H4 (cell line): ENCODE data around the gene FUCA2. TPM values are rescaled to one million over a fixed set of nuclear protein-coding genes. Genes with fewer than 3 reads are reported as not detected.
A peak's percentile ranks its signal among the peaks of the same experiment; 100 is the strongest.
"Not testable (repeated sequence)": the region's sequence is repeated elsewhere in the genome, so short reads cannot be mapped to it uniquely, and the experiment has no call there.

Experiments
- DNase-seq: peaks from one replicate; pipeline ENCODE4 v3.0.0-alpha.2; 2015; ENCODE audit warnings: low spot score
- total RNA-seq: library from RNA; depleted of rRNA; stranded (reverse); fragments of >200 nt; shearing (Covaris generic); gene quantifications from 2 replicates; pipeline ENCODE4 v1.2.3, GENCODE V29; 2014

FUCA2 gene
- total RNA-seq, 1 experiment from 2014 or later: 72.8 TPM

DNA sequence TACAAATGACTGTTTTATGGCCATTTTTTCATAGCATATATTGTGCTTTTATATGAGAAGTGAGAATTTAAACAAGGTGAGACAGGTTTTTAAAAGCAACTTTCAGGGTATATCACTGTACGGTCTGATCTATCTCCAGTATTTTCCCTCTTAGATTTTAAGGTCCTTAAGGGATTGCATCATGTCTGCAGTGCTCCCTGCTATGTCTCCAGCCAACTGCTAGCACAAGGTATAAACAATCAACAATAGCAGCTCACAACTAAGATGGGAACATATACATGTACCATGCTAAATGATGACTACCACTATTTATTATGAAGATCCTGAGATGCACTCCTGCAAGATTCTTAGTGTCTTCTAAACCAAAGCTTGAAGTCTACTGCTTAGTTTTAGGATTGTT lies 7.2 kb downstream of the FUCA2 start:
- no peak for DNase-seq

DNA sequence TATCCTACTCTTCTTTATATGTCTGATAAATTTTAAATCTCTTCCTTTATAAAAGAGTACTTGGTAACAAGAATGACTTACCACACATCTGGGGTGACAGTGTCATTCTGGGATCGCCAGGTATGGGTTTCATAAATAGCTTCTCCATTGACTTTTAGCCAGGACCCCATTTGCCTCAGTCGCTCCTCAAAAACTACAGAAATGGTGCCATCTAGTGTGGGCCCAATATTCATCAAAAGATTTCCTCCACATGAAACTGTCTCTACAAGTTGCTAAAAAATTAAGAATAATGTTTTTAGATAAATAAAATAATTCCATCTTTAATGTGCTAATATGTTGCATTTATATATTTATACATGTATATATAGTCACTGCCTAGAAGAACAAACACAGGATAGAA lies 9.7 kb downstream of the FUCA2 start:
- no peak for DNase-seq

DNA sequence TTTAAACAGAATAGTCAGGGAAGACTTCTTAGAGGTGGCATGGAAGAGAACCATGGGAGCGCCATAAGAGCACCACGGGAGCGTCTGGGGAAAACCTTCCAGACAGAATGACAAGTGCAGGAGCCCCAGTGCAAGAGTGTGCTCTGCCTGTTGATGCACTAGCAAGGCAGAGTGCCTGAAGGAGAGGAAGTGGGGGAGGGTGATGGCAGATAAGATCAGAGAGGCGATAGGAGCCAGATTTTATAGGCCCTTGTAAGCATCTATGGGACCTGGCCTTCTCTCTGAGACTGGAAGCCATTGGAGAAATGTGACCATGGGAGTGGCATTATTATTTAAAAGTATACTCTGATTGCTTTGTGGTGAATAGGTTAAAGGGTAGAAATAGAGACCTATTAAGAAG lies 13.1 kb downstream of the FUCA2 start:
- DNase-seq: no peak

DNA sequence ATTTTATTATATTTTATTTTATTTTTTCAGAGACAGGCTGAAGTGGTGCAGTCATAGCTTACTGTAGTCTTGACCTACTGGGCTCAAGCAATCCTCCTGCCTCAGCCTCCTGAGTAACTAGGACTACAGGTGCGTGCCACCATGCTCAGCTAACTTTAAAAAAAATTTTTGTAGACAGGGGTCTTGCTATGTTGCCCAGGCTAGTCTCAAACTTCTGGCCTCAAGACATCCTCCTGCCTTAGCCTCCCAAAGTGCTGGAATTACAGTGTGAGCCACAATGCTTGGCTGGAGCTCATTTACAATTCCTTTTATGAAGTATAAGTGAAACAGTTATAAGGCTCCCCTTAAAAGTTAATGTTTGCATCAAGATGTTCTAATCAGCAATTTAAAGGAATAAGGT lies 14.5 kb downstream of the FUCA2 start:
- no peak for DNase-seq

DNA sequence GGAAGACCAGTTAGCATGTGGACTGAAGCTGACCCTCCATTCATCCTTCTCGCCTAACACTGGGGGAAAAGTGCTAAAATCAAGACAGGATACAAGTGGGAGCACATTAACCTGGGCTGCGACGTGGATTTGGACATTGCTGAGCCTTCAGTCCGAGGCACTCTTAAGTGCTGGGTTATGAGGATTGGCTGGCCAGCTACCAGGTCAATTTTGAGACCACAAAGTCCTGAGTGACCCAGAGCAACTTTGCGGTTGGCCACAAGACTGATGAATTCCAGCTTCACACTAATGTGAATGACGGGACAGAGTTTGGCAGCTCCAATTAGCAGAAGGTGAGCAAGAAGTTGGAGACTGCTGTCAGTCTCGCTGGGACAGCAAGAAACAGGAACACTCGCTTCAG lies 20.7 kb downstream of the FUCA2 start:
- DNase-seq: no peak

DNA sequence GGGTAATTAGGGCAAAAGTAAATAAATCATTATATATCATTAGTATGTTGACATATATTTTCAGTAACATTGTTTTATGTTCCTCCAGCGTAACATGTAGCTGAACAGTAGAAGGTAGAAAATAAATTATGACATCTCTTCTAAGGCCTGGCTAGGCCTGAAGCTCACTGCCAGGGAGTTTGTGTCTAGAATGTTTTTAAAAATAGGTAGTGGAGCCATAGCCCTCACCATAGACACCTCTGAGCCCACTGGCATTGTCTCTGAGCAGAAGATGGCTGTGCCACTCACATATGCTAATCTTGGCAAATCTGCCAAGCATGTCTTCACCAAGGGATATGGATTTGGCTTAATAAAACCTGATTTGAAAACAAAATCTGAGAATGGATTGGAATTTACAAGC lies 21.3 kb downstream of the FUCA2 start:
- no peak for DNase-seq

DNA sequence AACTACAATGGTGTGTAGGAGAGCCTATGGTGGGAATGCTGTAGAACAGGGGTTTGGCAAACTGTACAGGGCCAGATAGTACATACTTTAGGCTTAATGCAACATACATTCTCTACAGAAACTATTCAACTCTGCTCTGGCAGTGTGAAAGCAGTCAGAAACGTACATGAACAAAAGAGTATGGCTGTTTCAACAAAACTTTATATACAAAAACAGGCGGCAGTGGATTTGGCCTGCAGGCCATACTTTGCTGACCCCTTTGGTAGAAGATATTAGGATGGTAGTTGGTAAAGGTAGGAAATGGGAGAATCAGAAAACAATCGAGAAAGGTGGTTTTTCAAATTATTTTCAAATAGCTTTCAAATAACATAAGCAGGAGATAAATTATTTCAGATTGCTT lies 24.8 kb downstream of the FUCA2 start:
- no peak for DNase-seq

DNA sequence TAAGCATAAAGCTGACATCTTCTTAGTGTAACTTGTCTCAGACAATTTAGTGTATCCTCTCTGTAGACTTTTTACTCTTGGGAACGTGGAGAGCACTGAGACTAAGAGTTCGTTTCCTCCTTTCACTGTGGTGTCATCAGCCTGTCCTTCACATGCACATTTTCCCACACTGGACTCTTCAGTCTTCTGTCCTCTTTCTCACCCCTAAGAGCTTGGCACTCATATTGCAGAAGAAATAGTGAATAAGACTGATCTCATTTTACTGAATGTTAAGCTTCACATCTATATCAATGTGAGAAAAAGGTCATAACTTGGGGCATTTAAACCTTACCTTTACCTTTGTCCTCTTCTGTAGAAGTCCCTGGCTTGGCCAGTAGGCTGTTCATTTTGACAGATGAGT lies 25.6 kb downstream of the FUCA2 start:
- DNase-seq: no peak

DNA sequence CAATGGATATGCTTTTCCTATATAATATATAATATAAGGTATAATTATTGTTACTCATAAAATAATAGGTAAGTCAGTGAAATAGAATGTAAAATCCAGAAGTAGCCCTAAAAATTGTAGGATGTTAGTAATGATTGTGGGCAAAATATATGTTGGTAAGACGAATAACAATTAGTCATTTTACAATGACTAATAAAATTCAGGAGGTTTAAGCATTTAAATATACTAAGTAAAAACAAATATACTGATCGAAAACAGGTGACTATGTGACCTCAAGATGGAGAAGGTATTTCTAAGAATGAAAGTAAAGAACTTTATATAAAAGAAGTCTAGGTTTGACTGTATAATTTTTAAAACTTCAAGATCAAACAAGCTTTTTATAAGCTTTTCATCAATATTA lies 28.9 kb downstream of the FUCA2 start:
- DNase-seq: no peak

DNA sequence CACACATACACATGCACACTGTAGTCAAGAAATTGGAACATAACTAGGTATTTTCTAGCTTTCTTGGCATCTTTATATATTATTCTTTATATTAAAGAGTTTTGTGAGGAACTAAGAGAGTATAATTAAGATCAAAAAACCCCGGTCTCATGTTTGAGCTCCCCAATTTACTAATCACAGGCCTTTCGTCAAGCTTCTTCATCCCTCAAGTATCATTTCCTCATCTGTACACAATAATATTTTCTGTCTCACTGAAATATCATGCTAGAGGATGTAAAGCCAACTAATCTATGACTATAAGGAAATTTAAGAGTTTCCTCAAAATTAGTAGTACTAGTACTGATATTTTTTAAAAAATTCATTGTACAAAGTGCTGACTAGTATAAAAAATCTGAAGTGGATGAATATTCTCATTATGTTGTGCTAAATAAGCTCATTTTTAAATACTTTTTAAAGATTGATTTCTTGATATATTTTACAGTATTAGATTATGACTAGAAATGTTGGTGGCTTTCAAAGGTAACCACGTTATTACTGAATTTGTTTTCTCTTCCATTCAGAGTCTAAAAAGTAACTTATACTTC lies 32.9 kb downstream of the FUCA2 start:
- no peak for DNase-seq

DNA sequence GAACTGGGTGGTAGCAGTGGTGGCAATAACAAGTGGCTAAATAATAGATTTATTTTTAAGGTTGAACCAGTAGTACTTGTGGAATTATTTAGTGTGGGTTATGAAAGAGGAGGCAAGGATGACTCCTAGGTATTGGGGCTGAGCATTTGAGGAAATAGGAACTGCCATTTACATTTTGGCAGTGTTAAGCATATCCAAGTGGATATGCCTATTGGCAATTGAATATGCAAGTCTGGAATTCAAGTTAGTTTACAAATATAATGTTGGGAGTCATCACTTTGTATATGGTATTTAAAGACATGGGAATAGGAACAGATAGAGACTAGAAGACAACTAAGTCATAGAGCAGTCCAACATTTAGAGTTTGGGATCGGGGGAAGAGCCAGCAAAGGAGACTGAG lies 35.0 kb downstream of the FUCA2 start:
- DNase-seq: no peak

DNA sequence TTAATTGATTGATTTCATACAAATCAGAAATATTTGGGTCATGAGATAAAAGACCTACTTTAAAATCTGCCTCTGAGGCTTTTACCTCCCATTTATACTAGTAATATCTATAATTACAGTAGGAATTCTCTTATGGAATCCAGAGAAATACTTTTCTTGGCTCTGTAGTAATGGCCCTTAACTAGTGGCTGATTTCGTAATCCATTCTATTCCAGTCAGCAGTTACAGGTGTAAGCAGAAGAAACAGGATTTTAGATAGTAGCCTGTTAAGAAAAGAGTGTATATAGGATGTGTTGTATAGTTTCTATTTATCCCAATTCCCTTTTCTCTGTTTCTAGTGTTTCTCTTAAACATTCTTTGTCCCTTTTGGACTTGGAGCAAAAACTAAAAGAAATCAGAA lies 39.7 kb downstream of the FUCA2 start:
- DNase-seq: no peak

DNA sequence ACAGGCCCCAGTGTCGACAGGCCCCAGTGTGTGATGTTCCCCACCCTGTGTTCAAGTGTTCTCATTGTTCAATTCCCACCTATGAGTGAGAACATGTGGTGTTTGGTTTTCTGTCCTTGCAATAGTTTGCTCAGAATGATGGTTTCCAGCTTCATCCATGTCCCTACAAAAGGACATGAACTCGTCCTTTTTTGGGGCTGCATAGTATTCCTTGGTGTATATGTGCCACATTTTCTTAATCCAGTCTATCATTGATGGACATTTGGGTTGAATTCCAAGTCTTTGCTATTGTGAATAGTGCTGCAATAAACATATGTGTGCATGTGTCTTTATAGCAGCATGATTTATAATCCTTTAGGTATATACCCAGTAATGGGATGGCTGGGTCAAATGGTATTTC lies 42.7 kb downstream of the FUCA2 start:
- DNase-seq: not testable (repeated sequence)

DNA sequence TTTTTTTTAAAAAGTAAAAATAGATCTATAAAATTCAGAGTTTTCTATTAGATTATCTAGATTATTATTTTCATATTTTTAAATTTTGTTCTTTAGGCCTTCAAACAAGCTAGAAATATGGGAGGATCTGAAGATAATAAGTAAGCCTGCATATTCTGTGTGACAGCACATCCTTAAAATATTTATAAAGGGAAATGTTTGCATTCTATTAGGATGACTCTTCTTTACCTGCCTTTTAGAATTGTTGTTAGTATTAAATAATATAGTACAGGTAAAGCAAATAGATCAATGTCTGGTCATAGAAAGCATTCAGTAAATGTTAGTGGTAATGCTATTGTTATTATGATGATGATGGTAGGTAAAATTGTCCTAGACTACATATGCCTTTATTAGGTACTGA lies 43.5 kb downstream of the FUCA2 start:
- no peak for DNase-seq

DNA sequence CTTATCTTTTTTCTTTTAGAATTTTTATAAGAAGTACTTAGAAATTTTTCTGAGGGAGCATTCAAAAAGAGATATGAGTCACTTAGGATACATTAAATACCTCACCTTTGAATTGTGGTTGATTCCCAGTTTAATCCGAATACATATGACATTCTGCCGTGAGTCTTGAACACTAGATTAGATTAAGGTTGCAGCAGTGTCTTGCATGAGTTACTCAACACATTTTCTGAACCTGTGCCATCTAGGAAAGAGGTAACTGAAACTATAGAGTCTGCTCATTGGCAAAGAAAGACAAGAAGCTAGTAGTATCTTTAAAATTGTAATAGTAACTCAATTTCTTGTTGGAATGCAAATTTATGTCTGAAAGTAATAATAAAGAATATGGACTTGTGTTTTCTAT lies 46.0 kb downstream of the FUCA2 start:
- DNase-seq: no peak

DNA sequence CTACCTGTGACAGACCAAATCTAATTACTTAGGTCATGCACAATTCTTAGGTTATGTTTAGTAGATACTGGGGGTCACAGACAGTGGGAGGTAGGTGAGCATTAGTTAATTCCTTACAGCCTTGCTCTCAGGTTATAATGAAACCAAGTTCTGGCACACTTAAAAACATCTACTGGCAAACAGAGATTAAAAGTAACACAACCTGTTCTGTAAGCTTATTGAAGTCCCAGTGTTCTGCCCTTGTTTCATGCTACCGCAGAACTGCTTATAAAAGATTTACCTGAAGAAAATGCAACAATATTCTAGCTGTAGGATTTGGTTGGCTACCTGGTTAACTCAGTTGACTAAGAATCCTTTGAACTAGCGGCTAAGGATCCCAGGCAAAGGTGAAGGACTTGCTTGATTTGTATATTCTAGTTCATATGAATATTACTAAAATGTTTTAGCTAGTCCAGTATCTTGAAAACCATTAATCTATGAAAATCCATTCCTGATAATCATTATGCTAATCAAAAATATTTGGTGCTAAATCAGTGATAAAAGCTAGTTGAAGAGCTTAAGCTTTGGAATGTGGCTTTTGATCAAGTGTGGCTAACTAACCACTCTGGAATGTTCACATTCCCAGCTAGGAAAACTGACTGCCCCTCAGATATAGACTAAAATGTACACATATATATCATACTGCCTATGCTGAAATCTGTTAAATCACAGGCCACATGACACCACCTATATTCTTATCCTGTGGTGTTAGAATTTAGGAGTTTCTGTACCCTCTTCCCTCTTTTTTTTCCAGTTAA lies 53.8 kb downstream of the FUCA2 start:
- no peak for DNase-seq

DNA sequence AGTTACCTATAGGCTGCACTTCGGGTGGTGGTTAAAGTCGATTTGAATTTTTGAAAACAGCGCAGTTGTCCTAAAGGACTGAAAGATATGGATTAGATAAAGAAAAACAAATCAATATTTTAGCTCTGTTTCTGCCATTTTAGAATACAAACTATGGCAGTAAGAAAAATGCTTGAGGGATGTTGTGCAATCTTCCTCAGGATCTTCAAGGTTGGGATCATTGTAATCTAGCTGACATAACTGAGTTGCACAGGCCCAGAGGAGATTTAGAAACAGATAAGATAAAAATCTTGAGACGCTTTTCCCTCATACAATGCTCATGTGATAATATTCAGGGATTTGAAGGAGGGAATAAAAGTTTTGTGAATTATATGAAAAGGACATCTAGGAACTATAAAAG lies 60.0 kb downstream of the FUCA2 start:
- DNase-seq: no peak

DNA sequence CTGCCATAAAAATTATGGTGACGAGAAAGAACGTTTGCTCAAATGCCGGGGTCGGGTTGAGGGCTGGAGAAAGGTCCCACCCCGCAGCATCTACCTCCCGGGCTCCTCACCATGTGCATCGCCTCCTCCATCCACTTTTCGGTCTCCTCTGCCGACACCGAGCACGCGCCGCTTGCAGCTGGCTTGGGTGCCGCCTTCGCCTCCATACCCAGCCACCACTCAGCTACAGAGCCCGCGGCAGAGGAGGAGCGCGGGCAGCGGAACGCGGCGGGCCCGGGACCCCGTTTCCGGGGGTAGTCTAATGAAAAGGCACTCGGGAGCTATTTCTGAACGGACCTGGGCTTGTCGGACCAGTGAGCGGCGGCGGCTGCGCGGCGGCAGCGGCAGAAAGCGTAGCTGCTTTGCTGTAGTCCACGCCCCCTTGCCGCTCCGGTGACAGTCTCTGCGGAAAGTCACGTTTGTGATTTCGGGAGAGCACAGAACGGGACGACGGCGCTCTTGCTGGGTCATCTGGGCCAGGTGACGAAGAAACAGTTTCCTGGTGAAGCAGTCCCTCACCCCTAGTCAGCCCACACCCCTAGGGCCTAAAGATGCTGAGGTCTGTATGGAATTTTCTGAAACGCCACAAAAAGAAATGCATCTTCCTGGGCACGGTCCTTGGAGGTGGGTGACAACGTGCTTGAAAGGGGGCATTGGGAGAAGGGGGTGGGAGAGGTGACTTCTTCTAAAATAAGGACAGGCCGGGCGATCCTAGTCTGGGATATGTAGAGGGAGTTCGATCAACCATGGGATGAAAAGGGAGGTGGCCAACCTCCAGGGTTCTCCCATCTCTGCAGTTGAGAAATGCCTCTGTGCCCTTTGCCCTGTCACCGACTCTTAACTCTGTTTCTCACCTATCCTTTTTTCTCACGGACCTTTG lies 60.8 kb downstream of the FUCA2 start, which contains the start of the genes ADAT2 and PEX3:
ADAT2 (minus strand) TSS at position 243 of the 919 bp plus-strand sequence; CDS start at position 206, 37 bp downstream.
PEX3 (plus strand) TSS at position 353 of the 919 bp plus-strand sequence; CDS start at position 591, 238 bp downstream.
- DNase-seq: peak; percentile 83

DNA sequence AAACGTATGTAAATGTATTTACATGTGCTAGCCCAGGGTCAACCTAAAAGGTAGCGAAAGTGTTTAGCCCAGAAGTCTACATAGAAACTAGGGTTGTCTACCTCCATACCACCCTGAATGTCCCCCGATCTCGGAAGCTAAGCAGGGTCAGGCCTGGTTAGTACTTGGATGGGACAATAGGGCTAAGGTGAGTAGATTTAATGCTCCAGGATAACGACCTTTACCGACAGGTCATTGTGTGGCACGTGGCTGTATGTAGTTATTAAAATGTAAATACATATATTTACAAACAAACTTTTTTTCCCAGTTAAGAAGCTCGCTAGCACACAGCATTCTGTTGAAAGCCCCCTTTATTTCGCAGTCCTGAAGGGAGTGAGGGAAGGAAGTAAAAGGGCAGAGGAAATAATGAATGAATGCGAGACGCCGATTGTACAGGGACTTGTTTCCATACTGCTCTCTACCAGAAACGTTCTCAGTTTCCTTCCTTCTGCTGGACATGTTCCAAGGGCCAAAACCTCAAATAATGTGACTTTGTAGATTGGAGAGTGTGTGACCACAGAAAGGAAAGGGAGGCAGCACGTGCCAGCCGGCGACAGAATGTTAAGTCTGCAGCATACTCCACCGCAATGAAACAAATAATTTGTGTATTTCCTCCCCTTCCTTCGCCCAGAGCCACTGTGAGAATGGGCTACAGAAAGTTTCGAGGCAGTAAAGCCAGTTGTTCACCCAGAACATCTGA lies 61.6 kb downstream of the FUCA2 start:
- peak; percentile 14 for DNase-seq

DNA sequence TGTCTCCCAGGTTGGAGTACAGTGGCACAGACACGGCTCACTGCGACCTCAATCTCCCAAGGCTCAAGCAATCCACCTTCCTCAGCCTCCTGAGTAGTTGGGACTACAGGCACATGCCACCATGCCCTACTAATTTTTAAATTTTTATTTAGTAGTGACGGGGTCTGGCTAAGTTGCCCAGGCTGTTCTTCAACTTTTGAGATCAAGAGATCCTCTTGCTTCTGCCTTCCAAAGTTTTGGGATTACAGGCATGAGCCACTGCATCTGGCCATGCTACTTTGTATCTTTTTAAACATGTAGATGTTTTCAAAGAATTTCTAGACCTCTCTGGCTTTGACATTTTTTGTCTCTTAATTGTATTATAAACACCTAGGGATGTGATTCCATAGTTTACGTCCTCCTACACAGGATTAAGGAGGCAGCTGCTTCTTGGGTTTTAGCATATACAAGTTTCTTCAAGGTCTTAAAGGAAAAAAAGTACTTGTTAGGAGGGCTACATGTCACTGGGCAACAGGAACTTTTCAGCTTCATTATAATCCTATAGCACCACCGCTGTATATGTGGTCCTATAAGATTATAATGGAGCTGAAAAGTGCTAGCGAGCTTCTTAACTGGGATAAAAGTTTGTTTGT lies 62.3 kb downstream of the FUCA2 start:
- no peak for DNase-seq

DNA sequence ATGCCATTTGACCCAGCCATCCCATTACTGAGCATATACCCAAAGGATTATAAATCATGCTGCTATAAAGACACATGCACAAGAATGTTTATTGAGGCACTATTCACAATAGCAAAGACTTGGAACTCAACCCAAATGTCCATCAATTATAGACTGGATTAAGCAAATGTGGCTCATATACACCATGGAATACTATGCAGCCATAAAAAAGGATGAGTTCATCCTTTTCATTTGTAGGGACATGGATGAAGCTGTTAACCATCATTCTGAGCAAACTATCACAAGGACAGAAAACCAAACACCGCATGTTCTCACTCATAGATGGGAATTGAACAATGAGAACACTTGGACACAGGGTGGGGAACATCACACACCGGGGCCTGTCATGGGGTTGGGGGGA lies 63.7 kb downstream of the FUCA2 start:
- DNase-seq: not testable (repeated sequence)
